ENCODE results near the gene CTNND2.

CTNND2 gene

DNA sequence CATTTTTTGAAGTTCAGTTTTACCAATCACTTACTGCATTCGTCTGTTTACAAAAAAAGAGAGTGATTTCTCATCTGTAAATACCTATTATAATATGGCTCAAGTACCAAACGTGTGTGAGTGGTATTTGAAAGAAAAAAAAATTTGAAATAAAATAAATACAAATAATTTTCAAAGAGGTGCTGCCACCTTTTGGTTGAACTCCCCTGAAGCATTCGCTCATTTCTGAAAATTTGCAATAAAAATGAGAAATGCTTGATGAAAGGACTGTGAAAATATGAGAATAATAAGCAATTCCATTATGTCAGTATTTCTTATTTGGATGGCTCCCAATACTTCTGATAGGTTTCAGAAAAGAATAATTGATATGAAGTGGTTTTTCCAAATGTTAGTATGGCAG, 409.9 kb downstream of the CTNND2 start:
- Histone ChIP-seq H3K9ac (ENCODE audit: insufficient read length, low read depth) (no peak overlapping the region), H3K4me1 (ENCODE audit: insufficient read depth, insufficient read length) (no peaks in the 10 kb centered on the region), H3K4me3 (ENCODE audit: insufficient read length, low read depth) (no peak overlapping the region), H3K27me3 (ENCODE audit: insufficient read depth, insufficient read length) (no peaks in the 10 kb centered on the region), H3K9me3 (ENCODE audit: insufficient read depth, low read length) (no peaks in the 10 kb centered on the region), H3K36me3 (ENCODE audit: insufficient read depth, insufficient read length, low read length) (no peaks in the 10 kb centered on the region)
- TF ChIP-seq YY1 (IDR thresholded peaks at IDR 0.05; ENCODE audit: insufficient read depth, insufficient read length) (no peak), ZNF274 (IDR thresholded peaks at IDR 0.05; ENCODE audit: low read depth, low read length) (no peak), SUZ12 (IDR thresholded peaks at IDR 0.05; ENCODE audit: extremely low read depth, insufficient read depth, insufficient read length) (no peak)
- no peak for DNase-seq (ENCODE audit: low read depth, low spot score)

DNA sequence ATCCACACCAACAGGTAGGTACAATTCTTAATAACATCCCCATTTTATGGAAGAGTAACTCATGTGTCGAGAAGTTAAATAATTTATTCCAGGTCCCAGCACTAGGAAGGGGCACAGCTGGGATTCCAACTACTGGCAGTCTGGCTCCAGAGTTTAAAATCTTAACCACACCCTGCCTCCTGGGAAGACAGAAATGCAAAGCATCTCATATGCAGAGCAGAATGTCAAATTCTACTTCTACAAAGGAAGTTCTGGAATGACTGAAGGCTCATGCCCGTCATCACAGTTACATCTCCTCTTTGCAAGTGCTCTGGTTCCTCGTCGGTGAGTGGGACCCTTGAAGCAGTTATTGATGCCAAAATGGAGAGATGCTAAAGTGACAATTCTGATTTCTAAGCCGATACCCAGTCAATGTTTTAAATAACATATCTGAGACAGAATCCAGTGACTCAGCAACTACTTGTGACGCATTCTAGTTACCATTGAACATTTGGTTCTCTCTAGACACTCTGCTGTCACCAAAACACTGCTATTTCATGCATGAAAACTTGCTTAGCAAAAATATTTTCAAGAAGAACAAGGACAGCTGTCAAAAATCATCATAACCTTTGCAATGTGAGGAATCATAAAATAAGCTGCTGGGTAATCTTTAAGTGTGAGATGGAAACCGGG, 412.7 kb downstream of the CTNND2 start:
- no peak for DNase-seq (ENCODE audit: low read depth, low spot score)
- Histone ChIP-seq H3K36me3 (ENCODE audit: insufficient read depth, insufficient read length, low read length) (no peaks in the 10 kb centered on the region), H3K9me3 (ENCODE audit: insufficient read depth, low read length) (no peaks in the 10 kb centered on the region), H3K27me3 (ENCODE audit: insufficient read depth, insufficient read length) (no peaks in the 10 kb centered on the region), H3K4me1 (ENCODE audit: insufficient read depth, insufficient read length) (no peaks in the 10 kb centered on the region), H3K9ac (ENCODE audit: insufficient read length, low read depth) (no peak overlapping the region), H3K4me3 (ENCODE audit: insufficient read length, low read depth) (no peak overlapping the region)
- TF ChIP-seq SUZ12 (IDR thresholded peaks at IDR 0.05; ENCODE audit: extremely low read depth, insufficient read depth, insufficient read length) (no peak), ZNF274 (IDR thresholded peaks at IDR 0.05; ENCODE audit: low read depth, low read length) (no peak), YY1 (IDR thresholded peaks at IDR 0.05; ENCODE audit: insufficient read depth, insufficient read length) (no peak)

DNA sequence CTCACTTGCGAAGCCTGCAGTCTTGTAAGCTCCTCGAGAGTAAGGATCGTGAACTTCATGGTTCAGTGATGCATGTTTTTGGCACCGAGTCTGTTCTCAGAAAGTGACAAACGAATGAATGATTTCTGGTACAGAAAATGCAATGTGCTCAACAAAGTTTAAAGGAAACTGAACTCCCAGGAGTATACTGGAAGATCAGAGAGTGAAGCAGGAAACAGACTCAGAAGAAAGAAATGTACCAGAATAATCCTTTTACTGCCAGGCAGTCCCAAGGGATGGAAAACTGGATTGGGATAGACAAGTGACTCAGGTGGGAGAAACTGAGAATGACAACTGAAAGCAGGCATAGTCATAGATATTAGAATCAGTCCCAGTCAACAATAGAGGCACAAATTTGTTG, 420.6 kb downstream of the CTNND2 start:
- TF ChIP-seq ZNF274 (IDR thresholded peaks at IDR 0.05; ENCODE audit: low read depth, low read length): no peak
- no peak for TF ChIP-seq SUZ12 (IDR thresholded peaks at IDR 0.05; ENCODE audit: extremely low read depth, insufficient read depth, insufficient read length)
- no peak for TF ChIP-seq YY1 (IDR thresholded peaks at IDR 0.05; ENCODE audit: insufficient read depth, insufficient read length)

DNA sequence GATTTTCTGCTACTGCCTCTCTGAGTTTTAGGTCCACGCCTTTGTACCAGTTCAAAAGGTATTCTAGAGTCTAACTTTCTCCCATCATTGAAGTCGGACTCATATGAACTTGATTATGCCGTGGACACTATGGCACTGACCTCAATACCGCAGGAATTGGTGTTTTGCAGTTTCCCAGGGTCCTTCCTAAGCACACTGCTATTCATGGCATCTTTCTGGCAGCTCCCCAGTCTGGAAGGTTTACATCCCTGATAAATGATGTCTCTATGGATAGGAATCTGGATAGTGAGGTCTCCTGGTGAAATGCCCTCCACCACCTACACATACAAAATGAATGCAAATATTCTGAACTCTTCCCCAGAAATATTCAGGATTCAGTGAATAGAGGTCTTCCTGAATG, 422.2 kb downstream of the CTNND2 start:
- H3K4me3 ChIP-seq (ENCODE audit: insufficient read length, low read depth): no peak overlapping the region
- DNase-seq (ENCODE audit: low read depth, low spot score): no peak
- no peak overlapping the region for H3K9ac ChIP-seq (ENCODE audit: insufficient read length, low read depth)
- H3K9me3 ChIP-seq (ENCODE audit: insufficient read depth, low read length): no peaks in the 10 kb centered on the region
- no peaks in the 10 kb centered on the region for H3K27me3 ChIP-seq (ENCODE audit: insufficient read depth, insufficient read length)
- H3K4me1 ChIP-seq (ENCODE audit: insufficient read depth, insufficient read length): no peaks in the 10 kb centered on the region
- H3K36me3 ChIP-seq (ENCODE audit: insufficient read depth, insufficient read length, low read length): no peaks in the 10 kb centered on the region
- no peak for TF ChIP-seq SUZ12 (IDR thresholded peaks at IDR 0.05; ENCODE audit: extremely low read depth, insufficient read depth, insufficient read length)
- no peak for TF ChIP-seq ZNF274 (IDR thresholded peaks at IDR 0.05; ENCODE audit: low read depth, low read length)
- TF ChIP-seq YY1 (IDR thresholded peaks at IDR 0.05; ENCODE audit: insufficient read depth, insufficient read length): no peak

More for the DNA sequence above, 420.6 kb downstream of the CTNND2 start:
- no peak for DNase-seq (ENCODE audit: low read depth, low spot score)
- no peak overlapping the region for H3K9ac ChIP-seq (ENCODE audit: insufficient read length, low read depth)
- H3K4me1 ChIP-seq (ENCODE audit: insufficient read depth, insufficient read length): no peaks in the 10 kb centered on the region
- no peaks in the 10 kb centered on the region for H3K36me3 ChIP-seq (ENCODE audit: insufficient read depth, insufficient read length, low read length)
- H3K27me3 ChIP-seq (ENCODE audit: insufficient read depth, insufficient read length): no peaks in the 10 kb centered on the region
- H3K4me3 ChIP-seq (ENCODE audit: insufficient read length, low read depth): no peak overlapping the region
- H3K9me3 ChIP-seq (ENCODE audit: insufficient read depth, low read length): no peaks in the 10 kb centered on the region

DNA sequence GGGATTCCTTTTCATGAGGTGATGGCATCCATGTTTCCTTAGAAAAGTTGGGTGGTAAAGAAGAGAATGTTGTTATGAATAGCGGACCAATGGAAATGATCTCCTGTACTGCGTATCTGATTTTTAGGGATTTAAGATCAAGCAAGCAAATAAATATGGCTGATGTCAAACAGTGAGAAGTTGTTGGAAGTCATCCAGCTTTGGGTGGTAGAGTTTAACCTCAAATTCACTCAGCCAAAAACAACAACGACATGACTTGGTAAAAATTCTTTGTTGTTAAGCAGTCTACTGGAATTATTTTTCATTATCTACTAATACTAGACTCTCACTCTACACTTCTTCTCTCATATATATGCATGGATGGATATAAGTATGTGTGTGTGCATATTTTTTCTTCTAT, 426.5 kb downstream of the CTNND2 start:
- no peaks in the 10 kb centered on the region for H3K9me3 ChIP-seq (ENCODE audit: insufficient read depth, low read length)
- H3K4me1 ChIP-seq (ENCODE audit: insufficient read depth, insufficient read length): no peaks in the 10 kb centered on the region
- no peak for TF ChIP-seq YY1 (IDR thresholded peaks at IDR 0.05; ENCODE audit: insufficient read depth, insufficient read length)
- no peak for TF ChIP-seq ZNF274 (IDR thresholded peaks at IDR 0.05; ENCODE audit: low read depth, low read length)
- TF ChIP-seq SUZ12 (IDR thresholded peaks at IDR 0.05; ENCODE audit: extremely low read depth, insufficient read depth, insufficient read length): no peak
- no peak overlapping the region for H3K4me3 ChIP-seq (ENCODE audit: insufficient read length, low read depth)
- no peaks in the 10 kb centered on the region for H3K27me3 ChIP-seq (ENCODE audit: insufficient read depth, insufficient read length)
- H3K9ac ChIP-seq (ENCODE audit: insufficient read length, low read depth): no peak overlapping the region
- DNase-seq (ENCODE audit: low read depth, low spot score): no peak
- H3K36me3 ChIP-seq (ENCODE audit: insufficient read depth, insufficient read length, low read length): no peaks in the 10 kb centered on the region

DNA sequence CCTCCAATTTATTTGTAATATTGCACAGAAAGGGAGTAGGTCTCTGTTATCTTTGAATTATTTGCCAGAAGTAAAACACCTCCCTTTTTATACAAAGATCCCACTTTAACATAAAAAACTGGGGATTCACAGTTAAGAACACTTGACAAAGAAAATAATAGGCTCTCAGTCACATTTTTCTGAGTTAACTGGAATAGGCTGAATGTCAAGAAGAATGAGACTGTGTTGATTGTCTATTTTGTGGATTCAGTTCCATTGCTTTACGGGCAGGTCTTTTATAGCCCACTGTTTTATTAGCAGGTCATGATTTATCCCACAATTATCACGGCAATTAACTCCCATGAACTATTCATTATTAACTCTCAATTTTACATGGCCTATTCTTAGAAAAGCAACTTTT, 427.4 kb downstream of the CTNND2 start:
- Histone ChIP-seq H3K36me3 (ENCODE audit: insufficient read depth, insufficient read length, low read length) (no peaks in the 10 kb centered on the region), H3K4me1 (ENCODE audit: insufficient read depth, insufficient read length) (no peaks in the 10 kb centered on the region), H3K4me3 (ENCODE audit: insufficient read length, low read depth) (no peak overlapping the region), H3K9me3 (ENCODE audit: insufficient read depth, low read length) (no peaks in the 10 kb centered on the region), H3K9ac (ENCODE audit: insufficient read length, low read depth) (no peak overlapping the region), H3K27me3 (ENCODE audit: insufficient read depth, insufficient read length) (no peaks in the 10 kb centered on the region)
- TF ChIP-seq SUZ12 (IDR thresholded peaks at IDR 0.05; ENCODE audit: extremely low read depth, insufficient read depth, insufficient read length) (no peak), YY1 (IDR thresholded peaks at IDR 0.05; ENCODE audit: insufficient read depth, insufficient read length) (no peak), ZNF274 (IDR thresholded peaks at IDR 0.05; ENCODE audit: low read depth, low read length) (no peak)
- no peak for DNase-seq (ENCODE audit: low read depth, low spot score)

DNA sequence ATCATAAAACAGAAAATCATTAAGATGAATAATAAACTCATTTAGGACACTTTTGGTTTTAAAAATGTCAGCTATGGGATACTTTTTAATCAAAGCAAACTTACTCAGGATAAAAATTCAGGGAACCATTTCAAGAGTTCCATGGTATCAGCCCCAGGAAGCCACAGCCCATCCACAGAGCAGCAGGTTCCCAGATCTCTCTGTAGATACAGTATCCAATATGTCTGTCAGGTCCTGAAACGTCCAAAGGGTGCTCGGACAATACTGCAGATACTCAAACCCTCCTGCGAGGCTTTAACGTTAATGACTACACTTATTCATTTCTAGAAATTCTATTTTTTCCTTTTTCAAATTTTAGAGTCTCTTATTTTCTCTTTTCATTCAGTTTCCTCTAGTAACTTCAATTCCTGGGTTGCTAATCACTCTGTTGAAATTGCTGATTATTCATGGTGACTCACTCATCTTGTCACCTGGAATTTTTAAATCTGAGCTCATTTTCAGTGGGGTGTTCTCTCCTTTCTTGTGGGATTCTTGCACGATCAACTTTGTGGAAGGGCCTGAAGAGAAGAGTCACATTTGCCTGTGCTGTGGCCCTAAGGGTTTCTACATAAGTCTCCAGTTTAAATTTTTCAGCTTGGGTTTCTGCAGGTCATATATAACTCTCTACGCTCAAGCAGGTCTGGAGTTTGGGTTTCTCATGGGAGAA, 435.8 kb downstream of the CTNND2 start:
- H3K9me3 ChIP-seq (ENCODE audit: insufficient read depth, low read length): no peaks in the 10 kb centered on the region
- TF ChIP-seq YY1 (IDR thresholded peaks at IDR 0.05; ENCODE audit: insufficient read depth, insufficient read length): no peak
- no peak for TF ChIP-seq ZNF274 (IDR thresholded peaks at IDR 0.05; ENCODE audit: low read depth, low read length)
- TF ChIP-seq SUZ12 (IDR thresholded peaks at IDR 0.05; ENCODE audit: extremely low read depth, insufficient read depth, insufficient read length): no peak
- no peaks in the 10 kb centered on the region for H3K4me1 ChIP-seq (ENCODE audit: insufficient read depth, insufficient read length)
- H3K4me3 ChIP-seq (ENCODE audit: insufficient read length, low read depth): no peak overlapping the region
- H3K9ac ChIP-seq (ENCODE audit: insufficient read length, low read depth): no peak overlapping the region
- DNase-seq (ENCODE audit: low read depth, low spot score): no peak
- no peaks in the 10 kb centered on the region for H3K27me3 ChIP-seq (ENCODE audit: insufficient read depth, insufficient read length)
- no peaks in the 10 kb centered on the region for H3K36me3 ChIP-seq (ENCODE audit: insufficient read depth, insufficient read length, low read length)
